ENCODE measurements around the gene DDX18.

DDX18 gene

GRCh38 chr2:117853316-117853715 lies 38.8 kb downstream of the DDX18 start:
- no peak for DNase-seq (ENCODE audit: insufficient read length, low spot score)
- no peak for TF ChIP-seq CTCF (IDR thresholded peaks at IDR 0.05; ENCODE audit: insufficient read depth, missing control alignments)
- FAIRE-seq, result no peak

- TF ChIP-seq CTCF (IDR thresholded peaks at IDR 0.05; ENCODE audit: insufficient read depth, missing control alignments), result no peak
- DNase-seq (ENCODE audit: insufficient read length, low spot score) (no peak), FAIRE-seq (no peak)
Measured at GRCh38 chr2:117853873-117854272, 39.4 kb downstream of the DDX18 start.

GRCh38 chr2:117854610-117855009 lies 40.1 kb downstream of the DDX18 start:
- TF ChIP-seq CTCF (IDR thresholded peaks at IDR 0.05; ENCODE audit: insufficient read depth, missing control alignments), result no peak
- DNase-seq (ENCODE audit: insufficient read length, low spot score) (no peak), FAIRE-seq (no peak)

GRCh38 chr2:117855886-117856285 lies 41.4 kb downstream of the DDX18 start:
- no peak for FAIRE-seq
- DNase-seq (ENCODE audit: insufficient read length, low spot score), result no peak
- TF ChIP-seq CTCF (IDR thresholded peaks at IDR 0.05; ENCODE audit: insufficient read depth, missing control alignments), result no peak

- no peak for TF ChIP-seq CTCF (IDR thresholded peaks at IDR 0.05; ENCODE audit: insufficient read depth, missing control alignments)
- no peak for FAIRE-seq
- DNase-seq (ENCODE audit: insufficient read length, low spot score), result no peak
Measured at GRCh38 chr2:117856415-117857210, 42.1 kb downstream of the DDX18 start.

GRCh38 chr2:117858336-117858735 lies 43.8 kb downstream of the DDX18 start:
- FAIRE-seq (no peak), DNase-seq (ENCODE audit: insufficient read length, low spot score) (no peak)
- no peak for TF ChIP-seq CTCF (IDR thresholded peaks at IDR 0.05; ENCODE audit: insufficient read depth, missing control alignments)

- no peak for TF ChIP-seq CTCF (IDR thresholded peaks at IDR 0.05; ENCODE audit: insufficient read depth, missing control alignments)
- FAIRE-seq, result no peak
- DNase-seq (ENCODE audit: insufficient read length, low spot score), result no peak
Measured at GRCh38 chr2:117858892-117859531, 44.5 kb downstream of the DDX18 start.
